A549 (cell line): ENCODE measurements around the gene ANO2.

Experiments used
- CBX2 ChIP-seq: fragments of 200-600 bp; sonication (generic); IDR thresholded peaks from 2 replicates; pipeline ENCODE4 v1.6.1; 2016; ENCODE audit warnings: low read depth, mild to moderate bottlenecking, borderline replicate concordance
- JUN ChIP-seq, 2 experiments: fragments of >200 bp; sonication (Bioruptor Twin); formaldehyde crosslinking; IDR thresholded peaks; 2 replicates in 1 of 2; 3 replicates in 1 of 2; pipeline ENCODE4 v1.6.1; 2016 to 2017
- POLR2A ChIP-seq: IDR thresholded peaks from 2 replicates; pipeline ENCODE4 v1.6.1; 2012; ENCODE audit warnings: mild to moderate bottlenecking, low read length
- RAD21 ChIP-seq, 2 experiments: fragments of >200 bp in 1 of 2; sonication (Bioruptor Twin) in 1 of 2; formaldehyde crosslinking in 1 of 2; IDR thresholded peaks in 1 of 2; conservative IDR thresholded peaks in 1 of 2; 2 replicates in 1 of 2; 3 replicates in 1 of 2; pipeline ENCODE4 v1.6.1; 2012 to 2018; ENCODE audit warnings: inconsistent platforms in 1 of 2
- ZC3H11A ChIP-seq: fragments of 450-650 bp; IDR thresholded peaks from 2 replicates; pipeline ENCODE4 v1.6.1; 2014; ENCODE audit warnings: antibody characterized with exemption, mild to moderate bottlenecking
- ZNF302 ChIP-seq: fragments of 250-450 bp; sonication (Bioruptor Pico); IDR thresholded peaks from 2 replicates; pipeline ENCODE4 v1.9.0; 2021; ENCODE audit warnings: inconsistent platforms, mild to moderate bottlenecking, moderate library complexity
- TF ChIP-seq, protein P1 (sequence below): fragments of >200 bp; sonication (Bioruptor Twin); formaldehyde crosslinking; IDR thresholded peaks from 3 replicates; pipeline ENCODE4 v1.5.1; 2016

DNA sequence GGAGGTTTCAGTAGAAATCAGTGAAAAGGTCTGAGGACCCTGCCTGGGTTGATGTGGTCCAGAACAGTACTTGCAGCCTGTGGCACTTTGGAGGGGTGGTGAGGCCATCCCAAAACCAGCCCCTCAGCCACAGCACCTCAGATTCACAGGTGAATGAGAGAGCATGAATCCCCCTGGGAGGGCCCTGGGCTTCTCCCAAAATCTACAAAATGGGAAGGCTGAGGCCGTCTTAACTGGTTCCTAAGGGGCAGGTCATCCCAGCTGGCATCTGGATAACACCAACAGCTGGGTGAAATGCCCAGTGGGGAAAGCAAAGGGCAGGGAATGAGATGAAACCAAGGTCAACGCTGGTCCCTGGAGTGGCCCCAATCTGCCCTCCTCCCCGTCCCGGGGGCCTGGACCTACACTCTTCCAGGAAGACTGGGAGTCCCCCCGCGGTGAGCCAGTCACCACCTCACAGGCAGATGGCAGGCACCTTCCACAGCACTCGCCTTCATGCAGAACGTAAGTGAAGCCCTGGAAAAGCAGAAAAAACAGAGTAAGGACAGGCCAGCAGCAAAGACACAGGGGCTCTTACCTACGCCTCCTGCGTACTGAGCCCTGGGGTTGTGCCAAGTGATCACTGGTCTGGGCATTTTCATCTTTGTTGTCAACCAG is 26.3 kb upstream of the ANO2 start:
- no peak for TF ChIP-seq ZNF302
- no peak for TF ChIP-seq POLR2A
- no peak for TF ChIP-seq RAD21 (conservative IDR thresholded peaks at IDR 0.05 in 1 of 2, IDR thresholded peaks at IDR 0.05 in 1 of 2)
- TF ChIP-seq CBX2: no peak
- TF ChIP-seq, protein P1, sequence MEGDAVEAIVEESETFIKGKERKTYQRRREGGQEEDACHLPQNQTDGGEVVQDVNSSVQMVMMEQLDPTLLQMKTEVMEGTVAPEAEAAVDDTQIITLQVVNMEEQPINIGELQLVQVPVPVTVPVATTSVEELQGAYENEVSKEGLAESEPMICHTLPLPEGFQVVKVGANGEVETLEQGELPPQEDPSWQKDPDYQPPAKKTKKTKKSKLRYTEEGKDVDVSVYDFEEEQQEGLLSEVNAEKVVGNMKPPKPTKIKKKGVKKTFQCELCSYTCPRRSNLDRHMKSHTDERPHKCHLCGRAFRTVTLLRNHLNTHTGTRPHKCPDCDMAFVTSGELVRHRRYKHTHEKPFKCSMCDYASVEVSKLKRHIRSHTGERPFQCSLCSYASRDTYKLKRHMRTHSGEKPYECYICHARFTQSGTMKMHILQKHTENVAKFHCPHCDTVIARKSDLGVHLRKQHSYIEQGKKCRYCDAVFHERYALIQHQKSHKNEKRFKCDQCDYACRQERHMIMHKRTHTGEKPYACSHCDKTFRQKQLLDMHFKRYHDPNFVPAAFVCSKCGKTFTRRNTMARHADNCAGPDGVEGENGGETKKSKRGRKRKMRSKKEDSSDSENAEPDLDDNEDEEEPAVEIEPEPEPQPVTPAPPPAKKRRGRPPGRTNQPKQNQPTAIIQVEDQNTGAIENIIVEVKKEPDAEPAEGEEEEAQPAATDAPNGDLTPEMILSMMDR: no peak
- no peak for TF ChIP-seq JUN (IDR thresholded peaks at IDR 0.05)
- no peak for TF ChIP-seq ZC3H11A
